Measurements from ENCODE around the gene ARHGAP5.

- TF ChIP-seq CTCF (IDR thresholded peaks at IDR 0.05) (no peak), POLR2A (IDR thresholded peaks at IDR 0.05) (no peak), EP300 (IDR thresholded peaks at IDR 0.05) (no peak), POLR2AphosphoS5 (IDR thresholded peaks at IDR 0.05) (no peak)
These were observed 131.4 kb downstream of the ARHGAP5 start for GRCh38 chr14:32208490-32208889.
